ENCODE results near the gene DPM1.

Gene DPM1

GRCh38 chr20:50957798-50958614, at the start of gene DPM1:
Gene DPM1 (minus strand): TSS chr20:50958532. CDS start chr20:50958523, 9 bp downstream.
- no peak for DNase-seq

GRCh38 chr20:51005214-51005613, 46.9 kb upstream of the DPM1 start:
- DNase-seq = no peak

- no peak for DNase-seq
Observed at GRCh38 chr20:51004781-51005180, 46.4 kb upstream of the DPM1 start.

GRCh38 chr20:51004305-51004727, 46.0 kb upstream of the DPM1 start:
- DNase-seq = no peak

GRCh38 chr20:51003753-51004152, 45.4 kb upstream of the DPM1 start:
- DNase-seq = no peak

GRCh38 chr20:51002633-51003032, 44.3 kb upstream of the DPM1 start:
- DNase-seq = no peak

- no peak for DNase-seq
Observed at GRCh38 chr20:51001430-51002265, 43.3 kb upstream of the DPM1 start.

GRCh38 chr20:50999355-50999754, 41.0 kb upstream of the DPM1 start:
- DNase-seq = no peak

- no peak for DNase-seq
Observed at GRCh38 chr20:50996901-50997865, 38.9 kb upstream of the DPM1 start.

- DNase-seq = no peak
Observed at GRCh38 chr20:50995506-50995905, 37.2 kb upstream of the DPM1 start.

- DNase-seq = no peak
Observed at GRCh38 chr20:50993876-50994275, 35.5 kb upstream of the DPM1 start.

GRCh38 chr20:50992733-50993457, 34.6 kb upstream of the DPM1 start:
- DNase-seq = no peak

GRCh38 chr20:50992336-50992732, 34.0 kb upstream of the DPM1 start:
- no peak for DNase-seq

GRCh38 chr20:50991076-50991475, 32.7 kb upstream of the DPM1 start:
- no peak for DNase-seq

GRCh38 chr20:50987493-50988210, 29.3 kb upstream of the DPM1 start:
- DNase-seq = peak; percentile 82

- no peak for DNase-seq
Observed at GRCh38 chr20:50983321-50983720, 25.0 kb upstream of the DPM1 start.

GRCh38 chr20:50982363-50982762, 24.0 kb upstream of the DPM1 start:
- no peak for DNase-seq

GRCh38 chr20:50981714-50982048, 23.3 kb upstream of the DPM1 start:
- no peak for DNase-seq

GRCh38 chr20:50980851-50981713, 22.8 kb upstream of the DPM1 start:
- peak; percentile 16 for DNase-seq

GRCh38 chr20:50980071-50980681, 21.8 kb upstream of the DPM1 start:
- no peak for DNase-seq

All from NCI-H510A treated with DMSO at 0.1 percent for 48 hours (cell line).